Prostate gland (tissue), 2 donors: ENCODE results near the gene NR1H2.

Experiments
- POLR2A ChIP-seq: fragments of 450-650 bp; IDR thresholded peaks from one replicate; pipeline ENCODE4 v1.6.1; 2016; ENCODE audit warnings: antibody characterized with exemption, mild to moderate bottlenecking
- POLR2AphosphoS5 ChIP-seq: sonication (generic); formaldehyde crosslinking; IDR thresholded peaks from one replicate; pipeline ENCODE4 v1.6.1; 2017; ENCODE audit warnings: antibody characterized with exemption
- TF ChIP-seq, protein P1 (sequence below), 4 experiments: fragments of 200-600 bp in 2 of 4; fragments of 450-650 bp in 2 of 4; sonication (generic) in 2 of 4; IDR thresholded peaks; 1 replicate in 3 of 4; 2 replicates in 1 of 4; pipeline ENCODE4 v1.5.1; 2016 to 2019; ENCODE audit warnings: antibody characterized with exemption in 4 of 4, mild to moderate bottlenecking in 2 of 4, moderate library complexity in 2 of 4

DNA sequence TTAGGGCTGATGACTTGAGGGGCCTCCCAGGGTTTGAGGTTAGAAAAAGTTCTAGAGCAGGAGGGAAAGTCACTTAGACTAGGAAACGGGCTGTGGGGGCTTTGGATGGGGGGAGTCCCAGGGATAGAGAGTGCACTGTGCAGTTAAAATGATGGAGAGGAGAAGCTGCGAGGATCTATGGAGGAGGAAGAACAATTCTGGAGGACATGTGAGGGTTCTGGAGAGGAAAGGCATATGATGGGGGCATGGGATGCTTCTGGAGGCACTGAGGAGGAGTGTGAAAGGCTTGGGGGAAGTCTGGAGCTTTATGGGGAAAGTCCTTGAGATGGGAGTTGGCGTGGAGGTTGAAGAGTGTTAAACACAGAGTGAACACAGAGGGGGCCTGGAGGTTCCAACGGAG, 49.2 kb upstream of the NR1H2 start:
- TF ChIP-seq, protein P1, sequence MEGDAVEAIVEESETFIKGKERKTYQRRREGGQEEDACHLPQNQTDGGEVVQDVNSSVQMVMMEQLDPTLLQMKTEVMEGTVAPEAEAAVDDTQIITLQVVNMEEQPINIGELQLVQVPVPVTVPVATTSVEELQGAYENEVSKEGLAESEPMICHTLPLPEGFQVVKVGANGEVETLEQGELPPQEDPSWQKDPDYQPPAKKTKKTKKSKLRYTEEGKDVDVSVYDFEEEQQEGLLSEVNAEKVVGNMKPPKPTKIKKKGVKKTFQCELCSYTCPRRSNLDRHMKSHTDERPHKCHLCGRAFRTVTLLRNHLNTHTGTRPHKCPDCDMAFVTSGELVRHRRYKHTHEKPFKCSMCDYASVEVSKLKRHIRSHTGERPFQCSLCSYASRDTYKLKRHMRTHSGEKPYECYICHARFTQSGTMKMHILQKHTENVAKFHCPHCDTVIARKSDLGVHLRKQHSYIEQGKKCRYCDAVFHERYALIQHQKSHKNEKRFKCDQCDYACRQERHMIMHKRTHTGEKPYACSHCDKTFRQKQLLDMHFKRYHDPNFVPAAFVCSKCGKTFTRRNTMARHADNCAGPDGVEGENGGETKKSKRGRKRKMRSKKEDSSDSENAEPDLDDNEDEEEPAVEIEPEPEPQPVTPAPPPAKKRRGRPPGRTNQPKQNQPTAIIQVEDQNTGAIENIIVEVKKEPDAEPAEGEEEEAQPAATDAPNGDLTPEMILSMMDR (IDR thresholded peaks at IDR 0.05): no peak
- TF ChIP-seq POLR2AphosphoS5: no peak
- no peak for TF ChIP-seq POLR2A
